Stimulated activated CD8-positive, alpha-beta memory T cell treated with anti-CD3 and anti-CD28 coated beads, Interleukin-15, amount 100 ng/mL, for 4 hours (primary cell): Measurements from ENCODE around the gene KCNT2.

Source experiments
- DNase-seq, 2 donors: peaks; one replicate each; pipeline ENCODE4 v3.0.0-alpha.2; 2020; ENCODE audit warnings: low read depth in 2 of 2

Gene KCNT2

DNA sequence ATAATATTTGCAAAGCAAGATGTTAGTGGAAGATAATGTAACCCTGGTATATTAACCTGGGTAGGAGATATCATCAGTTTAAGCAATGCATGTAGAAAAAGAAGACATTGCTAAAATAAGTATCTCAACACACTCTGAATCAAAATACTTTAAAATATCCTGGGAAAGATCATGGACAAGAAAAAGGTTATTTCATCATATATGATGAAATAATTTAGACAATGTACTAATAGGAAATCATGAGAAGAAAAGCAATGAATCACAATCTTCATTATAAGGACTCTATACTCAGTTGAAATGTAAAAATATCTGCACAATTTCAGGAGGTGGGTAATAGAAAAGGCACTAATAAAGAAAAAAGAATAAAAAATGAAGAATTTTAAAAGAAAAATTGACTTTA is 158.8 kb downstream of the KCNT2 start:
- no peak for DNase-seq

GRCh38 chr1:196445775-196446174 is 162.5 kb downstream of the KCNT2 start:
- DNase-seq: no peak

GRCh38 chr1:196444634-196445033 is 163.6 kb downstream of the KCNT2 start:
- DNase-seq: no peak

- DNase-seq: no peak
These were observed 165.9 kb downstream of the KCNT2 start for GRCh38 chr1:196442366-196442765.

GRCh38 chr1:196440711-196441110 is 167.5 kb downstream of the KCNT2 start:
- DNase-seq: no peak

DNA sequence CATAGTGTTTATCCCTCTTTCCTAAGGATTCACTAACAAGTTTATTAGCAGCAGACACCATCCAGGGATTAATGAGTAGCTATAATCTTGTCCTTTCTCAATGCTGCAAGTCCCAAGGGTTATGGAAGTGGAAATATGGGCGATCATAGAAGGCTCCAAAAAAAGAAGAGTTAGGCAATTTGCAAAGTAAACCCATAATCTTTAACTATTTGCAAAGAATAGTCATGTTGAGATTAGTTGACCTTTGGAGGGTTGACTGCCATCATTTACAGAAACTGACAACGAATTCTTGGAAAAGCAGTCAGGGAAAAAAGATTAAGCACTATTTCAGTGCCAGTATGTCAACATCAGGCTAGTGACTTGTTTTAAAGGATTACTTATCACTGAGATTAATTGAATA is 169.9 kb downstream of the KCNT2 start:
- DNase-seq: no peak

DNA sequence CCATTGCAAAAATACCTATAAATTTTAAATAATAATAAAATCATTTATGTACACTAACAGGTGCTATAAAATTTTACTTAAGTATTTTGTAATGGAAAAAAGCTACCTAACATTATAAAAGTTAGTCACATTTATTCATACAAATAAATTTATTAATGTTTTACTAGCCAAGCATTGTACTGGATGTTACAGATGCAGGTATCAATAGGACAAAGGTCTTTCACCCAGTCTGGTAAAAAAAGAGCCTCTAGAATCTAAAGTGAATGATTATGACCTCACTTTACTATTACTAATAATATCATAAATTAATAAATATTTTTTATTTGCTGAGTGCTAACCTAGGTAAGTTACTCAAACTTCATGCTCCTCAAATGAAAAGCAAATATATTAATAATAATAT is 170.6 kb downstream of the KCNT2 start:
- no peak for DNase-seq

DNA sequence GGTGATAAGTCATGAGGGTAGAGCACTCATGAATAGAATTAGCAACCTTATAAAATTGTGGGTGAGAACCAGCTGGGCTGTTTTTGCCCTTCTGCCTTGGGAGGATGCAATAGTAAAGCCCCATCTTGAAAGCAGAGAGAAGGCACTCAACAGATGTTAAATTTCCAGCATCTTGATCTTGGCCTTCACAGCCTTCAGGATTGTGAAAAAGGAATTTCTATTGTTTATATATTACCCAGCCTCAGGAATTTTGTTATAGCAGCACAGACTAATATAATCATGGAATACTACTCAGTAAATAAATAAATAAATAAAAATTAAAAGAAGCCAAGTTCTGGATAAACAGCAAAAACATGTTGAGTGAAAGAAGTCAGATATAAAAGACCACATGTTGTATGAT is 175.2 kb downstream of the KCNT2 start:
- no peak for DNase-seq

GRCh38 chr1:196427976-196428734 is 180.1 kb downstream of the KCNT2 start:
- DNase-seq: no peak

DNA sequence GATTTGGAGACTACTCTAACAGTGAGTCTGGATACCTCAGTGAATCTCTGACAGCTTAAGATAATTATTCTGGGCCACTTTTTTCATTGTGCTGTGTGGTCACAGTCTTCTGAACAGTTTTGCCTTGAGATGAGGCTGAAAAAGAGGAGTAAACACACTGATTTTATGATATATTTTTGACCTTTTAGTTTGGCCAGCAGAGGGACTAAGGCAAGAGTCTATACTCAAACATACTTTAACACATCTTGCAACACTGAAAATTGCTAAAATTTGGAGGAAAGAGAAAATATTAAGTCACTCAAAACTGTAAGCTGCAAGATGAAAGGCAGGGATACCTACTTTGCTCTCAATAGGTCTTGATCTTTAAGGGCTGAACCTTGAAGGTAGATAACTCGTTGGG is 182.7 kb downstream of the KCNT2 start:
- DNase-seq: no peak

- DNase-seq: no peak
These were observed 184.6 kb downstream of the KCNT2 start for GRCh38 chr1:196423612-196424011.

DNA sequence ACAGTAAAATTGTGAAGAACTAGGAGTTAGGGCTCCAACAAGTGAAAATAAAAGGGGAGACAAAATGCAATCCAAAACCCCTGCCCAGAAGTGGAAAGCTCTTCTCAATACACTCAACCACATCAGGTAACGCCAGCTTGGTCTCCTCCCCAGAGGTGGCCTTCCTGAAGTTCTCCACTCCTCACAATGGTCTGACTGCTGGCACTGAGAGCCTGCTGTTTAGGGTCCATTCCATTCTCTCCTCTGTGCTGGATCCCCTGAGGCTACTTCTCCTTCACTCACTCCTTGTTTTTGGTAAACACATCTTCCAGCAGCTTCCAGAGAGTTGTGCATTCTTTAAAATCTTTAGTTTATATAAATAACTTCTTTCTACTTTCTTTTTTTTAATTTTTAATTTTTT is 189.5 kb downstream of the KCNT2 start:
- no peak for DNase-seq

- no peak for DNase-seq
These were observed 192.3 kb downstream of the KCNT2 start for GRCh38 chr1:196415978-196416377.

DNA sequence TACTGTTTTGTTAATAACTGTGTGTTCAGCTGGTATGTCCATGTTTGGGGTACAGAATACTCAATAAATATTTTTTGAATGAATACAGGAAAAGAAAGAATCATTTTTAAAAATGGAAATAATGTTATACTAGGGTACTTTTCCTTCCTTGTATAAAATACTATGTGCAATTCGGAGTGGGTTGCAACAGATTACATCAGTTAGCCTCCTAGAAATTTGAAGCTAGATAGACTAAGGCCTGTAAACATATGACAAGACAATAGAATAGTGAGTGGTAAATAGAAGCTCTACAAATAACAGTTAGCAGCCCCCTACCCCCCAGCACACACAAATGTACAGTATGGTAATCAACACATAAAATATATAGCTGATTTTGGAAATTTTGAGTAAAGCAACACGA is 195.9 kb downstream of the KCNT2 start:
- no peak for DNase-seq

DNA sequence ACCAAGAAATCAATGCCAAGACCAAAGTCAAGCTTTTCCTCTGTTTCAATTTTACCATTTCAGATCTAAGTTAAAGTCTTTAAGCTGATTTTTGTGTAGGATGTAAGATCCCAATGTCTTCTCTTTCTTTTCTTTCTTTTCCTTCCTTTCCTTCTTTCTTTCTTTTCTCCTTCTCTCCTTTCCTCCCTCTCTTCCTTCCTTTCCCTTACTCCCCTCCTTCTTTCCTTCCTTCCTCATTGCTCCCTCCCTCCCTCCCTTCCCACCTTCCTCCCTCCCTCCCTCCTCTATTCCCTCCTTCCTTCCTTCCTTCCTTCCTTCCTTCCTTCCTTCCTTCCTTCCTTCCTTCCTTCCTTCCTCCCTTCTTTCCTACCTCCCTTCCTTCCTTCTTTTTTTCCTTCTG is 197.5 kb downstream of the KCNT2 start:
- DNase-seq: no peak

DNA sequence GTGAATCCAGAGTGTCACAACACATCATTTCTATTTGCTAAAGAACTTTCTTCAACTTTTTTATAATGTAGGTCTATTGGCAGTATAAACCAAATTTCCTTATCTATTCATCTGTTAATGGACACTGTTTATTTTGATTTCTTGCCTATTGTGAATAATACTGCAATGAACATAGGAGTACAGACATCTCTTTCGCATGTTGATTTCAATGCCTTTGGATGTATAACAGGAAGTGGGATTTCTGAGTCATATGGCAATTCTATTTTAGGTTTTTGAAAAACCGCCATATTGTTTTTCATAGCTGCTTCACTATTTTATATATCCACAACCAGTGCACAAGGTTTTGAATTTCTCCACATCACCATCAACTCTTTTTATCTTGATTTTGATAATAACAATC is 198.7 kb downstream of the KCNT2 start:
- DNase-seq: no peak

GRCh38 chr1:196407358-196408051 is 200.7 kb downstream of the KCNT2 start:
- DNase-seq: no peak

GRCh38 chr1:196405839-196406238 is 202.4 kb downstream of the KCNT2 start:
- no peak for DNase-seq

- DNase-seq: no peak
These were observed 204.2 kb downstream of the KCNT2 start for GRCh38 chr1:196403803-196404690.

DNA sequence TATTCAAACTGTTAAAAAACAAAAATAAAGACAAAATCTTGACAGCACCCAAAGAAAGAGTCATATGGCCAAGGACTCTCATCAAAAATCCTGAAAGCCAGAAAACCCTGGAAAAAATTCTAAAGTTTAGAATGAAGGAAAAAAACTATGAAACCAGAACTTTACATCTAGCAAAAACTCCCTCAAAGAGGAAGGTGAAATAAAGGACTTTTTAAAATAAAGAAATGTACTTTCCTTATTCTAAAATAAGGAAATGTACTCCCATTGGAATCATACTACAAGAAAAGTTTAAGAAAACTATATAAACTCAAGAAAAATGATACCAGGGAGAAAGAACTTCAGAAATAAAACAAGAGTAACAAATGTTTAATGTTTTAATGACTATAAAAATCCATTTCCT is 206.3 kb downstream of the KCNT2 start:
- DNase-seq: no peak

GRCh38 chr1:196401452-196401833 is 206.8 kb downstream of the KCNT2 start:
- no peak for DNase-seq
